ENCODE measurements around the gene BIRC2. TPM values are rescaled to one million over a fixed set of nuclear protein-coding genes. Genes with fewer than 3 reads are reported as not detected.

Gene BIRC2
- total and polyA plus RNA-seq, 2 of the 4 experiments (the other 2 are of a cell fraction): 48.0 to 204 TPM

DNA sequence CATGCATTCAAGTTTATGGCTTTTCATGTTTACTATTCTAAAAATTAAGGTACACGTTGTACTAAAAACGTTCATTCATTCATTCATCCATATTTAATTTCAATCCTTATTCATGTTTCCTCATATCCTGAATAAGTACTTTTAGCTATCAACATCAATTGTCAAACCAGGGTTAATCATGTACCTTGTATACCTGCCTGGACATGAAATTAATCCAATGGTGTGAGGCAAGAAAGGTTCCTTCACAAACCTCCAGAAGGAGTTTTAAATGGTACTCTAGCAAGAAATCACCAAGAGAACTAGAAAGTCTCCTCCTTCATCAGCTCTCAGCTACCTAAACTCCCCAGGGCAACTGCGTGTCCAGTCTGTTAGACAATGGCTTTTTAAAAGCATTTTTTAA lies 72.2 kb downstream of the BIRC2 start:
- WGBS, 2 experiments (ENCODE audit: extremely low coverage in 2 of 2, insufficient read length in 1 of 2): 100% methylated on average over 2 of the region's 3 CpGs; no CpG with 5 or more reads in 1 of the 2 experiments
- Histone ChIP-seq H3K36me3 (ENCODE audit: control insufficient read depth, insufficient read depth, low read length) (peaks cover 3% of the 10 kb centered on the region; the same call in 1 of the 2 replicates), H3K4me2 (ENCODE audit: low read depth, low read length) (no peak overlapping the region), H3K9me3 (ENCODE audit: control insufficient read depth, insufficient read depth, low read length) (no peaks in the 10 kb centered on the region; the same call in 1 of the 2 replicates), H4K8ac (ENCODE audit: low read depth in 2 of 2, low read length in 2 of 2) (no peak overlapping the region), H4K91ac (ENCODE audit: insufficient read depth, low read depth, low read length) (no peak overlapping the region), H3K4me3 (ENCODE audit: insufficient read depth, low read depth, low read length) (no peak overlapping the region), H3K4ac (ENCODE audit: low read depth, low read length) (no peak overlapping the region), H3K9ac (ENCODE audit: low read depth, low read length) (no peak overlapping the region), H2BK5ac (ENCODE audit: low read depth, low read length, poor library complexity, severe bottlenecking) (no peak overlapping the region), H2BK15ac (ENCODE audit: low read depth, low read length) (no peak overlapping the region), H3K27me3 (ENCODE audit: control insufficient read depth, insufficient read depth, low read length) (no peaks in the 10 kb centered on the region), H3K79me1 (ENCODE audit: low read depth in 1 of 2, low read length in 2 of 2) (peaks cover 28 to 59% of the 10 kb centered on the region in 2 experiments; a peak in 3 of 4 replicates), H4K20me1 (ENCODE audit: insufficient read depth, low read length) (peaks cover 29% of the 10 kb centered on the region), H3K56ac (ENCODE audit: extremely low read depth, insufficient read depth, low read length) (no peak overlapping the region), H3K9me1 (ENCODE audit: insufficient read depth, low read length) (peaks cover 4% of the 10 kb centered on the region; the same call in 1 of the 2 replicates), H2AK5ac (ENCODE audit: low read depth, low read length) (no peak overlapping the region), H3K18ac (ENCODE audit: low read depth, low read length) (no peak overlapping the region), H2AK9ac (replicated peaks; ENCODE audit: low read depth, low read length, poor library complexity) (no peak overlapping the region), H3K14ac (replicated peaks; ENCODE audit: low read depth, low read length) (no peak overlapping the region), H2AFZ (replicated peaks; ENCODE audit: low read length, poor library complexity) (no peak overlapping the region), H3K27ac (ENCODE audit: insufficient read depth, low read length) (no peak overlapping the region), H4K5ac (ENCODE audit: low read depth, low read length) (no peak overlapping the region), H3K23ac (ENCODE audit: low read depth, low read length) (no peak overlapping the region; the same call in 1 of the 2 replicates), H2BK120ac (ENCODE audit: low read depth, low read length) (no peak overlapping the region), H2BK20ac (ENCODE audit: low read depth, low read length) (no peak overlapping the region), H3K4me1 (ENCODE audit: control insufficient read depth, insufficient read depth, low read length) (no peaks in the 10 kb centered on the region)
- ChIA-PET POLR2A (ENCODE audit: unreplicated experiment) (no interaction called here), CTCF (interaction anchor here (1.2 kb wide), 1 partner anchor 11 kb away, joined by 4 read pairs; no protein-coding TSS in a partner anchor)
- ATAC-seq (ENCODE audit: low read depth): no peak
- dilution Hi-C loops (cut with HindIII; ENCODE audit: low sequenced_read_pairs, unreplicated experiment) (no loop called here), in situ Hi-C loops (cut with MboI; ENCODE audit: low sequenced_read_pairs) (no loop called here), intact Hi-C loops (cut with micrococcal nuclease) (no loop called here)
- BruUV-seq (replicated peaks): no TSS peak
- no peak for DNase-seq
- no peak for TF ChIP-seq MAFK (IDR thresholded peaks at IDR 0.05; ENCODE audit: low read depth, low read length)
- TF ChIP-seq RFX5 (IDR thresholded peaks at IDR 0.05; ENCODE audit: low read depth, low read length): no peak
- no peak for TF ChIP-seq POLR2A (IDR thresholded peaks at IDR 0.05; ENCODE audit: low read depth, low read length)
- no peak for TF ChIP-seq MXI1 (IDR thresholded peaks at IDR 0.05; ENCODE audit: borderline replicate concordance, low read depth, low read length)
- TF ChIP-seq NFE2L2 (IDR thresholded peaks at IDR 0.05; ENCODE audit: low read depth, low read length): no peak
- TF ChIP-seq USF2 (IDR thresholded peaks at IDR 0.05; ENCODE audit: low read depth, low read length): no peak
- no peak for TF ChIP-seq SMC3 (IDR thresholded peaks at IDR 0.05; ENCODE audit: low read depth, low read length)
